ENCODE measurements around the gene TFAP2E.

GRCh38 chr1:35530168-35530567, 42.9 kb upstream of the TFAP2E start:
- TF ChIP-seq PAX5 (IDR thresholded peaks at IDR 0.05; ENCODE audit: insufficient read depth, low read length, severe bottlenecking) (no peak), POLR2A (IDR thresholded peaks at IDR 0.05; ENCODE audit: low read depth, low read length) (no peak), POLR2AphosphoS5 (IDR thresholded peaks at IDR 0.05; ENCODE audit: low read depth, low read length) (no peak)
